GM12865 (cell line): ENCODE measurements around the gene URM1.
A peak's percentile ranks its signal among the peaks of the same experiment; 100 is the strongest.

Source experiments
- DNase-seq: peaks from one replicate; pipeline ENCODE4 v3.0.0; 2010; ENCODE audit warnings: low read depth
- H3K4me3 ChIP-seq: 2 replicates; pipeline ENCODE4 v1.5.1; 2011; ENCODE audit warnings: mild to moderate bottlenecking, low read depth, low read length, control low read depth
- CTCF ChIP-seq: IDR thresholded peaks from 2 replicates; pipeline ENCODE4 v1.5.1; 2011; ENCODE audit warnings: low read length, control low read depth, low read depth, inconsistent platforms; ENCODE audit not compliant: insufficient read depth; ENCODE audit errors: missing control alignments

URM1 gene

DNA sequence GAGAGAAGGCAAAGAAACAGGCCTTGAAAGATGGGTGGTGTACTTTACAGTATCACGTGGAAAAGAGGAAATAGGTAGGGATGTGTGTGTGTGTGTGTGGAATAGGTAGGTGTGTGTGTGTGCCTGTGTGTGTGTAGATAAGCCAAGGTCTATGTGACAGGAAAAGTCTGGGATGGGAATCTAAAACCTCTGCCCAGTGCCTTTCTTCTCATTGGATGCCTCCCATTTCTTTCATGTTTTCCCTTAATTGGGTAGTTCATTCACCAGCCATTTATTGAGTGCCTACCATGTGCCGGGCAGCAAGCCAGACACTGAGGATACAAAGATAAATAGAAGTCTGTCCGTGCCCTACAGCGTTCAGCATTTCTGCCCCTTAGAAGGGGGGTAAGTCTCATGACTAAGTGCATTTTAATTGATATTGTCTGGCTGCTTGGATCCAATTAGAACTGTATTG is 1.0 kb downstream of the URM1 start:
- TF ChIP-seq CTCF: no peak
- peak overlapping the region; percentile 83 for H3K4me3 ChIP-seq
- DNase-seq: no peak

DNA sequence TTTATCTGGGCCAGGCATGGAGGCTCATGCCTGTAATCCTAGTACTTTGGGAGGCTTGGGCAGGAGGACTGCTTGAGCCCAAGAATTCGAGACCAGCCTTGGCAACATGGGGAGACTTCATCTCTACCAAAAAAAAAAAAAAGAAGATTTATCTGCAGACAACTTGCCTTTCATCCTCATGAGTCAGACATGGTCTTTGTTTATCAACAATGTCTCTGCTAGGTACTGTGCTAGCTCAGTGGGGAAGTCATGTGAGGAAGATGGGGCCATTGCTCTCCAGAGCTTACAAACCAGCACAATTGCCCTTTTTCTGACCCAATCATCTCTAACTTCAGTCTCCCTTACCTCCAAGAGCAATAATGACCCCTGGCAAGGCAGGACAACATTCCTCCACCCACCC is 1.6 kb downstream of the URM1 start:
- TF ChIP-seq CTCF: no peak
- DNase-seq: no peak
- no peak overlapping the region for H3K4me3 ChIP-seq

GRCh38 chr9:128374221-128374675 is 3.1 kb downstream of the URM1 start:
- no peak for DNase-seq
- no peak overlapping the region for H3K4me3 ChIP-seq
- no peak for TF ChIP-seq CTCF

GRCh38 chr9:128375865-128376264 is 4.7 kb downstream of the URM1 start:
- no peak for DNase-seq
- no peak overlapping the region for H3K4me3 ChIP-seq
- TF ChIP-seq CTCF: no peak

DNA sequence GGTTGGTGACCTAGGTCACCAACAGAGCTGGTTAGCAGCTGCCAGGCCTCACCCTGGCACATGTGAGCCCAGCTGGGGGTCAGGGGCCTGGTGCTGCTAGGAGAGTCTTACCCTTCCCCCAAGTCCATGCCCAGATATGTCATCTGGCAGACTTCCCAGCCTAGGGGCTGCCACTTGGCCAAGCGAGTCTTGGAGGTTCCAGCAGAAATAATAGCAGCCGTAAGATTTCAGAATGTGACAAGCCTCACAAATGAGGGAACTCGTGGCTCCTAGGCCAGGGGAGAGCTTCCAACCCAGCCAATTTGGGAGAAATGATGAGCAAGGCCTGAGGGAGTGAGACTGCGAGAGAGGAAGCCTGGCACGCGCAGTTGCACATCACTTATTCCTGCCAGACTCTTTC is 11.1 kb downstream of the URM1 start:
- TF ChIP-seq CTCF: no peak
- DNase-seq: no peak
- no peak overlapping the region for H3K4me3 ChIP-seq

DNA sequence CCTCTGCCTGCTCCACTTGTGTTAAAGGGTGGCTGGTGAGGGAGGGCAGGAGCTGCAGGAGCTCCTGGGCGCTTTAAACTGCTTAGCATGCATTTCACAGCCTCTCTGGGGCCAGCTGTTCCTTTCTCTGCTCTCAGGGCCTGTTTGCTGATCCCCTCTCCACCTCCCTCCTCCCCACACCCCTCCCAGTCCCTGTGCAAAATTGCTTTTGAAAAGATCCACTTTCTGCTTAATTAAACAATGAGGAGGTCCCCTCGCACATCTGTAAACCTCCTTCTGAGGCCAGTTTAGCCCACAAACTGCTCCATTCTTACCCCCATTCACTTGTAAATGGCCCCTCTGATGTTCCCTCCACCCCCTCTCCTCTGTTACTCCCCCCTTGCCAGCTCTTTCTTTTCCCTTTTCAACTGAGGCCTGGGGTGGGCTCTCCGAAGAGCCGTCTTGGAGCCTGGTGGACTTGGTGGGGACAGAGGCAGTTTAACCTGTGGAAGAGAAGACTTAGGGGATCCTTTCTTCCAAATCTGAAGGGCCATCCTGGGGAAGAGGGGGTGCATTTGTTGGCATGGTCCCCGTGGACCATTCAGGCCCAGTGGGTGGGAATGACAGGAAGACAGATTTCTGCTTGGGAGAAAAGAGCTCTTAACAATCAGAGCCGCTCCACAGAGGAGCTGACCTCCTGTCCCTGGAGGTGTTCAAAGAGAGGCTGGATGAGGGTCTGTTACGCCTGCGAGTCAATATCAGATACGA is 12.0 kb downstream of the URM1 start:
- no peak for DNase-seq
- H3K4me3 ChIP-seq: no peak overlapping the region
- TF ChIP-seq CTCF: no peak

DNA sequence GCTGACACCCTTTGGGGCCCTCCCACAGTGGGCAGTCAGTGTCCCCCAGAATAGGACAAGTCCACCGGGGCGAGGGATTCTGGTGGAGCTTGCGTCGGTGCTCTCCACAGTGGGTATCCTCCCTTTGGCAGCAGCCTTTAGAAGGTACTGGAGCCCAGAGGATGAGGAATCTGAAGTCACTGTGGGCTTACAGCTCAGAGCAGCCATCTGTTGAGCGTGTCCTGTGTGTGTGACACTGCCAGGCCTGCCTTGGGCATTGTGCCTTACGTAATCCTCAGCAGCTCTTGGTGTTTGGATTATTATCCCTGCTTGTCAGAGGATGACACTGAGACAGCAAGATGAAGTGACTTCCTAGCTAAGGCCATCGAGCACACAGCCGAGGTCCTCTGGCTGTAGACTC is 12.6 kb downstream of the URM1 start:
- no peak for DNase-seq
- no peak overlapping the region for H3K4me3 ChIP-seq
- no peak for TF ChIP-seq CTCF
